HG02610 (cell line): Measurements from ENCODE around the gene HSF5.
"Not testable (repeated sequence)": the region's sequence is repeated elsewhere in the genome, so short reads cannot be mapped to it uniquely, and the experiment has no call there.

Source experiments
- ATAC-seq: cut with Tn5 transposase; IDR thresholded peaks from one replicate; pipeline ENCODE4 v1.9.1; 2021; ENCODE audit warnings: mild to moderate bottlenecking, moderate library complexity; ENCODE audit not compliant: unreplicated experiment

HSF5 gene

GRCh38 chr17:58488428-58488890 is 251 bp upstream of the HSF5 start:
- no peak for ATAC-seq

GRCh38 chr17:58484600-58484999 is 3.6 kb downstream of the HSF5 start:
- ATAC-seq, result no peak

GRCh38 chr17:58481798-58482197 is 6.4 kb downstream of the HSF5 start:
- not testable (repeated sequence) for ATAC-seq

GRCh38 chr17:58480090-58480489 is 8.1 kb downstream of the HSF5 start:
- no peak for ATAC-seq

- ATAC-seq, result no peak
Measured at GRCh38 chr17:58476812-58477211, 11.4 kb downstream of the HSF5 start.

- ATAC-seq, result no peak
Measured at GRCh38 chr17:58475985-58476384, 12.2 kb downstream of the HSF5 start.

GRCh38 chr17:58470356-58470755 is 17.9 kb downstream of the HSF5 start:
- no peak for ATAC-seq

- ATAC-seq, result no peak
Measured at GRCh38 chr17:58468944-58469343, 19.3 kb downstream of the HSF5 start.

GRCh38 chr17:58455491-58455890 is 32.7 kb downstream of the HSF5 start:
- ATAC-seq, result no peak

GRCh38 chr17:58452738-58453137 is 35.5 kb downstream of the HSF5 start:
- ATAC-seq, result no peak

- no peak for ATAC-seq
Measured at GRCh38 chr17:58447039-58447975, 40.9 kb downstream of the HSF5 start.

- no peak for ATAC-seq
Measured at GRCh38 chr17:58446086-58446485, 42.1 kb downstream of the HSF5 start.

- ATAC-seq, result no peak
Measured at GRCh38 chr17:58436805-58437239, 51.4 kb downstream of the HSF5 start.

GRCh38 chr17:58436245-58436644 is 52.0 kb downstream of the HSF5 start:
- ATAC-seq, result no peak

GRCh38 chr17:58432806-58433573 is 55.2 kb downstream of the HSF5 start:
- no peak for ATAC-seq

- ATAC-seq, result no peak
Measured at GRCh38 chr17:58427807-58428206, 60.4 kb downstream of the HSF5 start.

- ATAC-seq, result no peak
Measured at GRCh38 chr17:58421711-58422110, 66.5 kb downstream of the HSF5 start.

- no peak for ATAC-seq
Measured at GRCh38 chr17:58420827-58421226, 67.4 kb downstream of the HSF5 start.

GRCh38 chr17:58417300-58418092 is 70.7 kb downstream of the HSF5 start, which contains the start of gene RNF43:
RNF43 (minus strand) TSS chr17:58417534; CDS start chr17:58415577, 1,957 bp downstream.
- ATAC-seq, result peak; percentile 97

- no peak for ATAC-seq
Measured at GRCh38 chr17:58416937-58417299, 71.3 kb downstream of the HSF5 start.

- ATAC-seq, result no peak
Measured at GRCh38 chr17:58416396-58416795, 71.8 kb downstream of the HSF5 start.
